ENCODE results near the gene MB21D2.
"Not testable (repeated sequence)": the region's sequence is repeated elsewhere in the genome, so short reads cannot be mapped to it uniquely, and the experiment has no call there.

MB21D2 gene
- long read RNA-seq, transcript MB21D2-201 (2 exons, 3,368 nt) = major isoform, 7 of 8 reads
- long read RNA-seq, partial matches to known transcripts = 0 of 8 reads
- long read RNA-seq, other reads (novel, unspliced or antisense) = 1 of 8 reads

DNA sequence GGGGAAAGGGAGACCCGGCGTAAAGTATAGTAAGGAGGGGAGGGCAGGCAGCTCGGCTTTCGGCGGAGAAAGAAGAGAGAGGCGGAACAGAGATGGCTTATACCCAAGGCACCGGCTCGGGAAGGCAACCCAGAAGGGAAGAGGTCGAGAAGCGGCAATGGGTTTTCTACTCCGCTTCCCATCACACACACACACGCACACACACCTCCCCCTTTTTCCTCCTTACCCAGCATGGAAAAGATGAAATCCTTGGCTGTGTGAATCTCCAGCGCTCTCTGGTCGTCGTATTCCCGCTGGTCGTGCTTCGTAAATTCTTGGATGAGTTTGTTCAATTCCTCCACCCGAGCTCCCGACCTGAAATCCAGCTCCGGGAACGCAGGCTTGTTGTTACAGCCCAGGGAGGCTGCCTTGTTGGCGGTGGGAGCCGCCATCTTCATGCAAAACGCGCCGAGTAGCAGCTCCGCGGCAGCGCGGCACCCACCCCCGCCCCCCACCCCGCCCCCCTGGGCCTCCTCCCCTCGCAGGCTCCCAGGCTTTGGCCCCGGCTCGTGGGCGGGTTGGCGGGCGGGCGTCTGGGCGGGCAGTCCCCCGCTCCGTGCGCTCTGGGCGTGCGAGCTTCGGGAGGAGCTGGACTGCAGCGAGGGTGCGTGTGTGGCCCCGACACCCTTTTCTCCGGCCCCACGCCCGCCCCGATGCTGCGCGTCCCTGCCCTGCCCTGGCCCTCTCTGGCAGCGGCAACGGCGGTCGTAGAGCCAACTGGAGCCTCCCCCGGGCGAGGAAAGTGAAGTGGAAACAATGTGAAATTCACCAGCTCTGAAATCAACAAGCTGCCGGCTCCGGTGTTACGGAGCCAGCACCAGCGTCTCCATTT lies at the start of gene MB21D2:
TSS of gene MB21D2 (minus strand) at position 453 of the 871 bp plus-strand sequence. CDS start at position 437, 16 bp downstream.
- peak in 1 of 2 experiments; percentile 22 for DNase-seq (ENCODE audit: low read depth in 1 of 2, low spot score in 1 of 2)
- H3K27ac ChIP-seq (replicated peaks) = no peak within 1 kb of the TSS
- H3K27me3 ChIP-seq (ENCODE audit: insufficient read depth, poor library complexity, severe bottlenecking) = peaks cover 50% of the 10 kb centered on the region
- peak within 1 kb of the TSS; percentile 67 for H3K4me3 ChIP-seq (replicated peaks; ENCODE audit: insufficient read depth, low read length)
- TF ChIP-seq SPI1 (IDR thresholded peaks at IDR 0.05; ENCODE audit: borderline replicate concordance, low read depth) (no peak), GABPA (IDR thresholded peaks at IDR 0.05; ENCODE audit: low read depth) (no peak), CTCF (IDR thresholded peaks at IDR 0.05; ENCODE audit: insufficient read depth, low read length) (no peak), POLR2AphosphoS5 (IDR thresholded peaks at IDR 0.05; ENCODE audit: low read depth) (no peak)
- TF ChIP-seq, protein P1, sequence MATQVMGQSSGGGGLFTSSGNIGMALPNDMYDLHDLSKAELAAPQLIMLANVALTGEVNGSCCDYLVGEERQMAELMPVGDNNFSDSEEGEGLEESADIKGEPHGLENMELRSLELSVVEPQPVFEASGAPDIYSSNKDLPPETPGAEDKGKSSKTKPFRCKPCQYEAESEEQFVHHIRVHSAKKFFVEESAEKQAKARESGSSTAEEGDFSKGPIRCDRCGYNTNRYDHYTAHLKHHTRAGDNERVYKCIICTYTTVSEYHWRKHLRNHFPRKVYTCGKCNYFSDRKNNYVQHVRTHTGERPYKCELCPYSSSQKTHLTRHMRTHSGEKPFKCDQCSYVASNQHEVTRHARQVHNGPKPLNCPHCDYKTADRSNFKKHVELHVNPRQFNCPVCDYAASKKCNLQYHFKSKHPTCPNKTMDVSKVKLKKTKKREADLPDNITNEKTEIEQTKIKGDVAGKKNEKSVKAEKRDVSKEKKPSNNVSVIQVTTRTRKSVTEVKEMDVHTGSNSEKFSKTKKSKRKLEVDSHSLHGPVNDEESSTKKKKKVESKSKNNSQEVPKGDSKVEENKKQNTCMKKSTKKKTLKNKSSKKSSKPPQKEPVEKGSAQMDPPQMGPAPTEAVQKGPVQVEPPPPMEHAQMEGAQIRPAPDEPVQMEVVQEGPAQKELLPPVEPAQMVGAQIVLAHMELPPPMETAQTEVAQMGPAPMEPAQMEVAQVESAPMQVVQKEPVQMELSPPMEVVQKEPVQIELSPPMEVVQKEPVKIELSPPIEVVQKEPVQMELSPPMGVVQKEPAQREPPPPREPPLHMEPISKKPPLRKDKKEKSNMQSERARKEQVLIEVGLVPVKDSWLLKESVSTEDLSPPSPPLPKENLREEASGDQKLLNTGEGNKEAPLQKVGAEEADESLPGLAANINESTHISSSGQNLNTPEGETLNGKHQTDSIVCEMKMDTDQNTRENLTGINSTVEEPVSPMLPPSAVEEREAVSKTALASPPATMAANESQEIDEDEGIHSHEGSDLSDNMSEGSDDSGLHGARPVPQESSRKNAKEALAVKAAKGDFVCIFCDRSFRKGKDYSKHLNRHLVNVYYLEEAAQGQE (IDR thresholded peaks at IDR 0.05; ENCODE audit: insufficient replicate concordance, low read depth) = no peak

- H3K4me3 ChIP-seq (replicated peaks; ENCODE audit: insufficient read depth, low read length); H3K27ac ChIP-seq (replicated peaks); H3K27me3 ChIP-seq (ENCODE audit: insufficient read depth, poor library complexity, severe bottlenecking); DNase-seq (ENCODE audit: low read depth in 1 of 2, low spot score in 1 of 2): not testable (repeated sequence)
These were observed 47.5 kb upstream of the MB21D2 start for GRCh38 chr3:192964959-192965719.

DNA sequence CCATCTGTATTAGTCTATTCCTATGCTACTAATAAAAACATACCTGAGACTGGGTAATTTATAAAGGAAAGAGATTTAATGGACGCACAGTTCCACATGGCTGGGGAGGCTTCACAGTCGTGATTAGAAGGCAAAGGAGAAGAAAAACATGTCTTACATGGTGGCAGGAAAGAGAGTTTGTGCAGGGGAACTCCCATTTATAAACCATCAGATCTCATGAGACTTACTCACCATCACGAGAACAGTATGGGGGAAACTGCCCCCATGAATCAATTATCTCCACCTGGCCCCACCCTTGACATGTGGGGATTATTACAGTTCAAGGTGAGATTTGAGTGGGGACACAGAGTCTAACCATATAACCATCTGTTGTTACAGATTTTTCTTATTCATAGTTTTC lies 42.1 kb upstream of the MB21D2 start:
- H3K27me3 ChIP-seq (ENCODE audit: insufficient read depth, poor library complexity, severe bottlenecking) = no peaks in the 10 kb centered on the region
- no peak for DNase-seq (ENCODE audit: low read depth in 1 of 2, low spot score in 1 of 2)
- TF ChIP-seq, protein P1 (IDR thresholded peaks at IDR 0.05; ENCODE audit: insufficient replicate concordance, low read depth) = no peak
- no peak for TF ChIP-seq GABPA (IDR thresholded peaks at IDR 0.05; ENCODE audit: low read depth)
- TF ChIP-seq POLR2AphosphoS5 (IDR thresholded peaks at IDR 0.05; ENCODE audit: low read depth) = no peak
- no peak for TF ChIP-seq SPI1 (IDR thresholded peaks at IDR 0.05; ENCODE audit: borderline replicate concordance, low read depth)
- TF ChIP-seq CTCF (IDR thresholded peaks at IDR 0.05; ENCODE audit: insufficient read depth, low read length) = no peak
- H3K4me3 ChIP-seq (replicated peaks; ENCODE audit: insufficient read depth, low read length) = no peak overlapping the region
- no peak overlapping the region for H3K27ac ChIP-seq (replicated peaks)
